Measurements from ENCODE around the gene TM4SF5. TPM values are rescaled to one million over a fixed set of nuclear protein-coding genes. Genes with fewer than 3 reads are reported as not detected.
A peak's percentile ranks its signal among the peaks of the same experiment; 100 is the strongest.

TM4SF5 gene
- total RNA-seq, 1 donor from 2014 or later: not detected

DNA sequence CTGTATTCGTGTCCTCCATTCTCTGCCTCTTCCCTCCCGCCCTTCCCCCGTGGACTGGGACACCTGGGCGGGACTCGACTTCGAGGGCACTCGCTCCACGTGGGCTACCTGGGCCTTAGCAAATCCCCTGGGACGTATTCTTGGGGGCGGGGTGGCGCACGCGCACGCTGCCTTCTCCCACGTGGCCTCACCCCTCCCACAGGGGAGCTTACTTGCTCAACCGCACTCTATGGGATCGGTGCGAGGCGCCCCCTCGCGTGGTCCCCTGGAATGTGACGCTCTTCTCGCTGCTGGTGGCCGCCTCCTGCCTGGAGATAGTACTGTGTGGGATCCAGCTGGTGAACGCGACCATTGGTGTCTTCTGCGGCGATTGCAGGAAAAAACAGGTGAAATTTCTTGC is 11.0 kb downstream of the TM4SF5 start:
- peaks cover 14% of the 10 kb centered on the region for H3K27me3 ChIP-seq (ENCODE audit: control insufficient read depth, insufficient read depth, low read length)
- FAIRE-seq: no peak
- no peak for DNase-seq (ENCODE audit: low read depth)

DNA sequence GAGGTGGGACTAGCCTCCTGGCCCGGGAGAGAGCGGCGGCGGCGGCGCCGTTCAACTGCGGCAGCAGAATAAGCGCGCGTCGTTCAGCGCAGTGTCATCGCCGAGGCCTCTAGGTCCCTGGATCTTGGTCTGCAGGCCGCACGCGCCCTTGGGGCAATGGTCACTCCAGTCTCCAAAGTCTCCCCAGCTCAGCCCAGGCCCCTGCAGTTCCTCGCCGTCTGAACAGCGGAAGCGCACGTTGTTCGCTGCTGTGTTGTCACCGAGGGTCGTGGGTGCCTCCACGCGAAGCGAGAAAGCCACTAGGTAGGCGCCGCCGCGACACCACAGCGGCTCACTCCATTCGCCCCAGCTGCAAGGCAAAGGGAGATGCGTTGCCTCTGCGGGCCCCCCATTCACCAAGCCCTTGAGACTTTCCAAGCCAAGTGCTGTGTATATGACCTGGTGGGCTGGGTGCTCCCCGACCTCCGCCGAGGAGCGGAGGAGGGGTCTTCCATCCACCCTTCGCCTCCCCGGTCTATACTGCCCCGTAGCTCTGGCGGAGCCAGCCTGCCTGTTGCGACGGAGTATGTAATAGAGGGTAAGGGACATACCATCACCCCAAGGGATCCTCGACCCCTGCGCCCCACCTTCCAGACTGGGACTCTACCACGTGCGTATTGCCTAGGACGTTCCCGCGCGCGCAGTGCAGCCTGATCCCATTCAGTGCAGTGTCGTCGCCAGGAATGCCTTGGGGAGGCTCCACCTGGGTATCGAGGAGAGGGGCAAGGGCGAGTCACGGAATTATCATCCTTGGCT is 13.8 kb downstream of the TM4SF5 start:
- Histone ChIP-seq H3K36me3 (ENCODE audit: control insufficient read depth, insufficient read depth, low read length) (no peaks in the 10 kb centered on the region), H3K4me3 (ENCODE audit: low read depth, low read length) (no peak overlapping the region), H3K27me3 (ENCODE audit: control insufficient read depth, insufficient read depth, low read length) (peaks cover 14% of the 10 kb centered on the region)
- FAIRE-seq: no peak
- TF ChIP-seq, protein P1, sequence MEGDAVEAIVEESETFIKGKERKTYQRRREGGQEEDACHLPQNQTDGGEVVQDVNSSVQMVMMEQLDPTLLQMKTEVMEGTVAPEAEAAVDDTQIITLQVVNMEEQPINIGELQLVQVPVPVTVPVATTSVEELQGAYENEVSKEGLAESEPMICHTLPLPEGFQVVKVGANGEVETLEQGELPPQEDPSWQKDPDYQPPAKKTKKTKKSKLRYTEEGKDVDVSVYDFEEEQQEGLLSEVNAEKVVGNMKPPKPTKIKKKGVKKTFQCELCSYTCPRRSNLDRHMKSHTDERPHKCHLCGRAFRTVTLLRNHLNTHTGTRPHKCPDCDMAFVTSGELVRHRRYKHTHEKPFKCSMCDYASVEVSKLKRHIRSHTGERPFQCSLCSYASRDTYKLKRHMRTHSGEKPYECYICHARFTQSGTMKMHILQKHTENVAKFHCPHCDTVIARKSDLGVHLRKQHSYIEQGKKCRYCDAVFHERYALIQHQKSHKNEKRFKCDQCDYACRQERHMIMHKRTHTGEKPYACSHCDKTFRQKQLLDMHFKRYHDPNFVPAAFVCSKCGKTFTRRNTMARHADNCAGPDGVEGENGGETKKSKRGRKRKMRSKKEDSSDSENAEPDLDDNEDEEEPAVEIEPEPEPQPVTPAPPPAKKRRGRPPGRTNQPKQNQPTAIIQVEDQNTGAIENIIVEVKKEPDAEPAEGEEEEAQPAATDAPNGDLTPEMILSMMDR (IDR thresholded peaks at IDR 0.05; ENCODE audit: insufficient read depth, low read length, severe bottlenecking): no peak
- DNase-seq (ENCODE audit: low read depth): no peak

More for the DNA sequence above, 11.0 kb downstream of the TM4SF5 start:
- no peaks in the 10 kb centered on the region for H3K36me3 ChIP-seq (ENCODE audit: control insufficient read depth, insufficient read depth, low read length)
- H3K4me3 ChIP-seq (ENCODE audit: low read depth, low read length): no peak overlapping the region
- TF ChIP-seq, protein P1 (IDR thresholded peaks at IDR 0.05; ENCODE audit: insufficient read depth, low read length, severe bottlenecking): no peak

DNA sequence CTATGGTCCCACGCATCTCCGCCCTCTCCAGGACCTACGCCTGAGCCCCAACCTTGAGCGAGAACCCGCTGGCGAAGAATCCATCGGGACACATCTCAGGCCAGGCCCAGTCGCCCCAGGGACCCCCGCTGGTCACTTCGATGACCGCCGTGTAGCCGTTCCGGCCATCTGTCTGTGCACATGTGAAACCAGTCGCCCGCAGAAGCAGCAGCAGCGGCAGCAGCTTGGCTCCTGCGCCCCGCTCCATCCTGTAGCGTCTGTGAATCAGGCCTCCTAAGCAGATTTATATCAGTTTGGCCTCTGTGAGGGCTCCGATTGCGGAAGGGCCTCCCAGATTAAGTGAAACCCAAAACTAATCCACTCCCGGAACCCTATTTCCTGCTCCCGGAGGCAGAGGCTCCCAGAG is 14.4 kb downstream of the TM4SF5 start, which contains the start of gene VMO1:
TSS of gene VMO1 (minus strand) at position 259 of the 406 bp plus-strand sequence. CDS start at position 247, 12 bp downstream.
- FAIRE-seq: no peak

DNA sequence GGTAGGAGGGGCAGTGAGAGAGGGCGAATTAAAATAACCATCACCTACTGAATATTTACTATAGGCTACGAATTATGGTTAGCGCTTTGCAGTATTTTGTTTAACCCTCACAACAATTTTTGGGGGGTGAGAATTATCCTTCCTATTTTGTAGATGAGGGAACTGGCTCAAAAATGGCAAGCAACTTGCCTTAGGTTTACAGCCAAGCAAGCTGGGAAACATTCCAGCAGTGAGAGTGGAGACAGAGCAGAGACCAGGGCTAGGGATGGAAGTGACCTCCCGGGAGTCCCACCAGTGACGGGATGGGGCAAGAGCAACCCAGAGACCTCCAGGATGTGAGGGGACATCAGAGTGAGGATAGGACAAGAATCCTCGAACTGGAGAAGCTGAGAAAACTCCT is 14.8 kb downstream of the TM4SF5 start:
- FAIRE-seq (no peak), DNase-seq (ENCODE audit: low read depth) (no peak)
- H3K4me3 ChIP-seq (ENCODE audit: low read depth, low read length): no peak overlapping the region
- peaks cover 14% of the 10 kb centered on the region for H3K27me3 ChIP-seq (ENCODE audit: control insufficient read depth, insufficient read depth, low read length)
- H3K36me3 ChIP-seq (ENCODE audit: control insufficient read depth, insufficient read depth, low read length): no peaks in the 10 kb centered on the region
- TF ChIP-seq, protein P1 (IDR thresholded peaks at IDR 0.05; ENCODE audit: insufficient read depth, low read length, severe bottlenecking): no peak

More for the DNA sequence above, 14.4 kb downstream of the TM4SF5 start, which contains the start of gene VMO1:
- TF ChIP-seq, protein P1 (IDR thresholded peaks at IDR 0.05; ENCODE audit: insufficient read depth, low read length, severe bottlenecking): no peak
- no peaks in the 10 kb centered on the region for H3K36me3 ChIP-seq (ENCODE audit: control insufficient read depth, insufficient read depth, low read length)
- no peak for DNase-seq (ENCODE audit: low read depth)
- no peak within 1 kb of the TSS for H3K4me3 ChIP-seq (ENCODE audit: low read depth, low read length)
- H3K27me3 ChIP-seq (ENCODE audit: control insufficient read depth, insufficient read depth, low read length): peaks cover 14% of the 10 kb centered on the region

DNA sequence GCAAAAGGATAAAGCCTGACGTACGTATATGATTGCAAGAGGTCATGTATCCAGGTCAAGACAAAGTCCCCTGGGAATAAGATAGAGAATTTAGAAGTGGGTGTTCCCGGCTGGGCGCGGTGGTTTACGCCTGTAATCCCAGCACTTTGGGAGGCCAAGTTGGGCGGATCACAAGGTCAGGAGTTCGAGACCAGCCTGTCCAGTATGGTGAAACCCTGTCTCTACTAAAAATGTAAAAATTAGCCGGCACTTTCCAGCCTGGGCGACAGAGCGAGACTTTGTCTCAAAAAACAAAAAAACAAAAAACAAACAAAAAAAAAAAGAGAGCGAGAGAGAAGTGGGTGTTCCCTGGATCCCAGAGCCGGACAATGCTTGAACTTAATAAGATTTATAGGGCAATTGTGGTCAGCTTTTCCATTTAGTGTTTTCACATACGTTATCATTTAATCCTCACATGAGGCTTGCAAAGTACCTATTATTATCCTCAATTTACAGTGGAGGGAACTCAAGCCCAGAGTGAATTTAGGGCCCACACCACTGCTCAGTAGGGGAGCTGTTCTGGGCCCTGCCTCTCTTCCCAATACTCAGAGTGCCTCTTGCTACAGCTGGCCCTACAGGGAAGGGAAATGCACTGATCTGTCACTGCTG is 16.6 kb downstream of the TM4SF5 start:
- FAIRE-seq: no peak

More for the DNA sequence above, 16.6 kb downstream of the TM4SF5 start:
- H3K4me3 ChIP-seq (ENCODE audit: low read depth, low read length): peak overlapping the region; percentile 77
- TF ChIP-seq, protein P1 (IDR thresholded peaks at IDR 0.05; ENCODE audit: insufficient read depth, low read length, severe bottlenecking): no peak
- H3K36me3 ChIP-seq (ENCODE audit: control insufficient read depth, insufficient read depth, low read length): no peaks in the 10 kb centered on the region
- no peak for DNase-seq (ENCODE audit: low read depth)
- H3K27me3 ChIP-seq (ENCODE audit: control insufficient read depth, insufficient read depth, low read length): peaks cover 9% of the 10 kb centered on the region
